T-helper 9 cell (primary cell): ENCODE results near the gene HCN1.

Experiments used
- DNase-seq: peaks from one replicate; pipeline ENCODE4 v3.0.0-alpha.2; 2020

Gene HCN1

GRCh38 chr5:45279109-45279508, 417.1 kb downstream of the HCN1 start:
- no peak for DNase-seq

GRCh38 chr5:45277860-45278259, 418.3 kb downstream of the HCN1 start:
- no peak for DNase-seq

GRCh38 chr5:45274241-45274640, 421.9 kb downstream of the HCN1 start:
- DNase-seq, result no peak

GRCh38 chr5:45271626-45272025, 424.6 kb downstream of the HCN1 start:
- no peak for DNase-seq

- DNase-seq, result no peak
Measured at GRCh38 chr5:45264447-45264846, 431.7 kb downstream of the HCN1 start.

GRCh38 chr5:45262061-45262590, 434.1 kb downstream of the HCN1 start:
- DNase-seq, result no peak

- no peak for DNase-seq
Measured at GRCh38 chr5:45261125-45261524, 435.1 kb downstream of the HCN1 start.

- no peak for DNase-seq
Measured at GRCh38 chr5:45260292-45260691, 435.9 kb downstream of the HCN1 start.

- no peak for DNase-seq
Measured at GRCh38 chr5:45252978-45253377, 443.2 kb downstream of the HCN1 start.

- no peak for DNase-seq
Measured at GRCh38 chr5:45252541-45252940, 443.6 kb downstream of the HCN1 start.

- no peak for DNase-seq
Measured at GRCh38 chr5:45225571-45226031, 470.6 kb downstream of the HCN1 start.

GRCh38 chr5:45205403-45205961, 490.7 kb downstream of the HCN1 start:
- DNase-seq, result no peak
